Hindlimb muscle (tissue), 1 donor: Measurements from ENCODE around the gene DLGAP3. TPM values are rescaled to one million over a fixed set of nuclear protein-coding genes. Genes with fewer than 3 reads are reported as not detected.
"Not testable (repeated sequence)": the region's sequence is repeated elsewhere in the genome, so short reads cannot be mapped to it uniquely, and the experiment has no call there.

Experiments
- DNase-seq: peaks from one replicate; pipeline ENCODE4 v3.0.0-alpha.2; 2013
- polyA plus RNA-seq: library from polyadenylated mRNA; unstranded; fragments of 120-200 nt; gene quantifications from one replicate; pipeline ENCODE4 v1.2.1, GENCODE V29; 2013; ENCODE audit not compliant: insufficient read length

The DLGAP3 gene
- polyA plus RNA-seq, 1 donor, result 0.45 TPM

- DNase-seq, result no peak
These were observed 100.8 kb downstream of the DLGAP3 start for GRCh38 chr1:34828611-34829010.

GRCh38 chr1:34827341-34827941, 102.0 kb downstream of the DLGAP3 start:
- no peak for DNase-seq

- no peak for DNase-seq
These were observed 103.9 kb downstream of the DLGAP3 start for GRCh38 chr1:34825455-34826091.

GRCh38 chr1:34824817-34825454, 104.5 kb downstream of the DLGAP3 start:
- DNase-seq, result no peak

- DNase-seq, result no peak
These were observed 107.2 kb downstream of the DLGAP3 start for GRCh38 chr1:34822202-34822601.

- not testable (repeated sequence) for DNase-seq
These were observed 110.6 kb downstream of the DLGAP3 start for GRCh38 chr1:34818862-34819261.

GRCh38 chr1:34816778-34817177, 112.7 kb downstream of the DLGAP3 start:
- no peak for DNase-seq

- no peak for DNase-seq
These were observed 113.1 kb downstream of the DLGAP3 start for GRCh38 chr1:34816332-34816731.

Other genes with a start within 250 kb of the DLGAP3 start
- 0.39 TPM for gene GJB5, start 174.6 kb downstream of the DLGAP3 start, polyA plus RNA-seq
- not detected for gene GJB4, start 169.9 kb downstream of the DLGAP3 start, polyA plus RNA-seq
- 0.25 TPM for gene GJB3, start 148.4 kb downstream of the DLGAP3 start, polyA plus RNA-seq
- gene GJA4, start 136.7 kb downstream of the DLGAP3 start, polyA plus RNA-seq, result 37.1 TPM
- gene SMIM12, start 69.9 kb downstream of the DLGAP3 start, polyA plus RNA-seq, result 23.3 TPM
- 17.7 TPM for gene TMEM35B, start 55.7 kb upstream of the DLGAP3 start, polyA plus RNA-seq
- 14.0 TPM for gene ZMYM6, start 102.3 kb upstream of the DLGAP3 start, polyA plus RNA-seq
- gene ZMYM1, start 149.7 kb upstream of the DLGAP3 start, polyA plus RNA-seq, result 9.8 TPM